ENCODE results near the gene EMC1. TPM values are rescaled to one million over a fixed set of nuclear protein-coding genes. Genes with fewer than 3 reads are reported as not detected.

The EMC1 gene
- total RNA-seq, 1 experiment from 2014 or later: 60.0 TPM

GRCh38 chr1:19190468-19190867, 60.9 kb downstream of the EMC1 start:
- Mint-ChIP-seq H3K27ac (peak overlapping the region in 2 of 3 experiments; percentile 0 to 23; a peak in 4 of 7 replicates), H3K36me3 (ENCODE audit: insufficient read depth in 1 of 3, low read depth in 3 of 3) (peaks cover 50 to 80% (median 70%) of the 10 kb centered on the region in 3 experiments; a peak in 6 of 7 replicates), H3K4me3 (no peak overlapping the region), H3K9me3 (no peaks in the 10 kb centered on the region), H3K4me1 (peaks cover 11% of the 10 kb centered on the region in 2 experiments), H3K27me3 (ENCODE audit: low read depth) (no peaks in the 10 kb centered on the region)
- Histone ChIP-seq H3K9me3 (ENCODE audit: control insufficient read depth, low read depth, low read length) (no peaks in the 10 kb centered on the region), H4K91ac (ENCODE audit: insufficient read length, low read depth, low read length) (no peak overlapping the region), H3K14ac (ENCODE audit: insufficient read depth, low read length) (no peak overlapping the region), H3K9ac (ENCODE audit: extremely low read depth, insufficient read length, low read length) (no peak overlapping the region), H2BK15ac (ENCODE audit: low read depth, low read length) (no peak overlapping the region), H2BK20ac (ENCODE audit: low read depth, low read length, poor library complexity, severe bottlenecking) (no peak overlapping the region), H3K23me2 (ENCODE audit: insufficient read length, low read depth, low read length, poor library complexity, severe bottlenecking) (no peaks in the 10 kb centered on the region), H3K4me2 (ENCODE audit: insufficient read depth, insufficient read length, low read length) (no peak overlapping the region), H3K56ac (ENCODE audit: insufficient read length, low read depth, low read length) (no peak overlapping the region), H2BK5ac (ENCODE audit: insufficient read length, low read length) (no peak overlapping the region), H4K5ac (ENCODE audit: insufficient read length, low read depth, low read length) (no peak overlapping the region), H4K8ac (replicated peaks; ENCODE audit: insufficient read length, low read depth, low read length) (no peak overlapping the region), H2BK12ac (ENCODE audit: insufficient read length, low read depth, low read length) (no peak overlapping the region), H3K27ac (ENCODE audit: insufficient read length, low read depth, low read length) (no peak overlapping the region), H2AFZ (ENCODE audit: low read length) (no peak overlapping the region), H3K79me2 (ENCODE audit: insufficient read depth, low read length) (no peaks in the 10 kb centered on the region), H3K27me3 (ENCODE audit: insufficient read depth, low read length) (no peaks in the 10 kb centered on the region), H2AK5ac (ENCODE audit: insufficient read length, low read length) (no peak overlapping the region), H3K18ac (ENCODE audit: insufficient read length, low read depth, low read length) (no peak overlapping the region), H3K4me1 (ENCODE audit: insufficient read depth, low read length) (no peaks in the 10 kb centered on the region; the same call in 1 of the 2 replicates), H2BK120ac (ENCODE audit: low read depth, low read length, poor library complexity, severe bottlenecking) (no peak overlapping the region), H4K20me1 (ENCODE audit: control insufficient read depth, insufficient read depth, insufficient read length) (no peaks in the 10 kb centered on the region), H3K23ac (ENCODE audit: insufficient read length, low read depth, low read length) (no peak overlapping the region), H3K79me1 (ENCODE audit: insufficient read depth, low read depth, low read length, poor library complexity, severe bottlenecking) (peaks cover 3% of the 10 kb centered on the region), H3K4ac (ENCODE audit: low read depth, low read length) (no peak overlapping the region), H3T11ph (ENCODE audit: low read length) (no peak overlapping the region)
- TF ChIP-seq, protein P1, sequence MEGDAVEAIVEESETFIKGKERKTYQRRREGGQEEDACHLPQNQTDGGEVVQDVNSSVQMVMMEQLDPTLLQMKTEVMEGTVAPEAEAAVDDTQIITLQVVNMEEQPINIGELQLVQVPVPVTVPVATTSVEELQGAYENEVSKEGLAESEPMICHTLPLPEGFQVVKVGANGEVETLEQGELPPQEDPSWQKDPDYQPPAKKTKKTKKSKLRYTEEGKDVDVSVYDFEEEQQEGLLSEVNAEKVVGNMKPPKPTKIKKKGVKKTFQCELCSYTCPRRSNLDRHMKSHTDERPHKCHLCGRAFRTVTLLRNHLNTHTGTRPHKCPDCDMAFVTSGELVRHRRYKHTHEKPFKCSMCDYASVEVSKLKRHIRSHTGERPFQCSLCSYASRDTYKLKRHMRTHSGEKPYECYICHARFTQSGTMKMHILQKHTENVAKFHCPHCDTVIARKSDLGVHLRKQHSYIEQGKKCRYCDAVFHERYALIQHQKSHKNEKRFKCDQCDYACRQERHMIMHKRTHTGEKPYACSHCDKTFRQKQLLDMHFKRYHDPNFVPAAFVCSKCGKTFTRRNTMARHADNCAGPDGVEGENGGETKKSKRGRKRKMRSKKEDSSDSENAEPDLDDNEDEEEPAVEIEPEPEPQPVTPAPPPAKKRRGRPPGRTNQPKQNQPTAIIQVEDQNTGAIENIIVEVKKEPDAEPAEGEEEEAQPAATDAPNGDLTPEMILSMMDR (conservative IDR thresholded peaks at IDR 0.05): no peak
- no CpG with 5 or more reads among the region's 4 CpGs for WGBS (ENCODE audit: extremely low coverage, insufficient read length, low lambda C conversion rate)
- no peak for DNase-seq

Measured in H9 (cell line).